GM12878 (cell line): ENCODE data around the gene R3HDM1. TPM values are rescaled to one million over a fixed set of nuclear protein-coding genes. Genes with fewer than 3 reads are reported as not detected.

Experiments used
- ATAC-seq: fragments of 200-7000 bp; cut with Tn5 transposase; 3 replicates; pipeline ENCODE4 v1.9.1; 2020; ENCODE audit warnings: mild to moderate bottlenecking, moderate library complexity
- BruUV-seq: library from RNA; stranded (reverse); fragments of 400-500 nt; replicated peaks from 2 replicates; lab custom pipeline; 2021; lab: Mats Ljungman, UMichigan
- CTCF ChIA-PET: fragments of 300-600 bp; sonication (Branson Sonifier 250); formaldehyde crosslinking; extraction: SDS; loops from one replicate; lab custom pipeline; 2021; ENCODE audit warnings: inconsistent platforms; lab: Yijun Ruan, JAX
- POLR2A ChIA-PET: fragments of 350-600 bp; formaldehyde crosslinking; extraction: SDS; loops from one replicate; lab custom pipeline; 2021; ENCODE audit warnings: inconsistent platforms; lab: Charles Lee
- RAD21 ChIA-PET: fragments of 300-600 bp; sonication (Branson Sonifier 250); formaldehyde crosslinking; loops from one replicate; lab custom pipeline; 2023; ENCODE audit warnings: antibody characterized with exemption; ENCODE audit not compliant: unreplicated experiment; lab: Charles Lee
- SMC1A ChIA-PET: fragments of 300-600 bp; sonication (Branson Sonifier 250); formaldehyde crosslinking; loops from one replicate; lab custom pipeline; 2023; ENCODE audit not compliant: unreplicated experiment, uncharacterized antibody; lab: Charles Lee
- DNase-seq: peaks from one replicate; pipeline ENCODE4 v3.0.0-alpha.2; 2011; ENCODE audit warnings: low read depth, low spot score
- FAIRE-seq: peaks from 3 replicates; lab custom pipeline; 2011; peaks lifted over from hg19 to GRCh38; lab: Jason Lieb, UNC
- H2AFZ ChIP-seq: 2 replicates; pipeline ENCODE4 v1.6.0; 2011; ENCODE audit warnings: low read depth, low read length, control low read depth; ENCODE audit not compliant: control insufficient read depth
- H3K27ac ChIP-seq: 2 replicates; pipeline ENCODE4 v1.5.1; 2011; ENCODE audit warnings: control low read depth; ENCODE audit not compliant: control insufficient read depth, insufficient read depth
- H3K27me3 ChIP-seq, 2 experiments: replicated peaks in 1 of 2; 2 replicates each; pipeline versions ENCODE4 v1.6.0 to v1.6.1; 2011; ENCODE audit warnings: low read length in 1 of 2; ENCODE audit not compliant: control insufficient read depth in 2 of 2, insufficient read depth in 2 of 2
- H3K36me3 ChIP-seq, 2 experiments: 2 replicates each; pipeline ENCODE4 v1.5.1; 2011; ENCODE audit warnings: low read length in 1 of 2; ENCODE audit not compliant: control insufficient read depth in 2 of 2, insufficient read depth in 2 of 2
- H3K4me1 ChIP-seq: 2 replicates; pipeline ENCODE4 v1.6.1; 2011; ENCODE audit warnings: mild to moderate bottlenecking, low read length, moderate library complexity, mixed read lengths; ENCODE audit not compliant: control insufficient read depth, insufficient read depth
- H3K4me2 ChIP-seq: 2 replicates; pipeline ENCODE4 v1.6.0; 2011; ENCODE audit warnings: control low read depth; ENCODE audit not compliant: control insufficient read depth, insufficient read depth
- H3K4me3 ChIP-seq: fragments of 200-600 bp; sonication (generic); 2 replicates; pipeline ENCODE4 v1.5.1; 2016
- H3K79me2 ChIP-seq: 2 replicates; pipeline ENCODE4 v1.6.0; 2011; ENCODE audit warnings: low read length; ENCODE audit not compliant: control insufficient read depth, insufficient read depth
- H3K9ac ChIP-seq: 2 replicates; pipeline ENCODE4 v1.8.0; 2011; ENCODE audit warnings: low read length, control low read depth, mixed read lengths; ENCODE audit not compliant: control insufficient read depth, insufficient read depth
- H3K9me3 ChIP-seq: replicated peaks from 3 replicates; pipeline ENCODE4 v1.5.1; 2011; ENCODE audit warnings: mild to moderate bottlenecking, low read length; ENCODE audit not compliant: control insufficient read depth, insufficient read depth
- H4K20me1 ChIP-seq: 2 replicates; pipeline ENCODE4 v1.6.0; 2011; ENCODE audit not compliant: control insufficient read depth, insufficient read depth
- ASH2L ChIP-seq: fragments of 300-600, 200-600 bp; sonication (generic); IDR thresholded peaks from 2 replicates; pipeline ENCODE4 v1.6.1; 2017; ENCODE audit warnings: low read depth, mild to moderate bottlenecking, borderline replicate concordance
- CBX3 ChIP-seq: fragments of 200-600 bp; sonication (generic); IDR thresholded peaks from 2 replicates; pipeline ENCODE4 v1.6.1; 2016; ENCODE audit warnings: low read depth, borderline replicate concordance
- FOS ChIP-seq: IDR thresholded peaks from 3 replicates; pipeline ENCODE4 v1.6.1; 2011; ENCODE audit warnings: borderline replicate concordance; ENCODE audit not compliant: insufficient read length; ENCODE audit errors: extremely low read depth
- JUNB ChIP-seq: IDR thresholded peaks from 2 replicates; pipeline ENCODE4 v1.6.1; 2016; ENCODE audit warnings: antibody characterized with exemption, mild to moderate bottlenecking
- KAT2A ChIP-seq: conservative IDR thresholded peaks from 2 replicates; pipeline ENCODE4 v1.6.1; 2011; ENCODE audit warnings: low read depth, low read length; ENCODE audit not compliant: control insufficient read depth
- MEF2B ChIP-seq: fragments of 450-650 bp; IDR thresholded peaks from 2 replicates; pipeline ENCODE4 v1.6.1; 2018; ENCODE audit warnings: mild to moderate bottlenecking, moderate library complexity; ENCODE audit not compliant: partially characterized antibody, poor library complexity, severe bottlenecking
- MTA2 ChIP-seq: fragments of 450-650 bp; IDR thresholded peaks from 2 replicates; pipeline ENCODE4 v1.6.1; 2016; ENCODE audit warnings: low read depth, mild to moderate bottlenecking, moderate library complexity
- MTA3 ChIP-seq: IDR thresholded peaks from 2 replicates; pipeline ENCODE4 v1.6.1; 2012; ENCODE audit warnings: low read length, inconsistent platforms, borderline replicate concordance
- NR2F1 ChIP-seq: fragments of 450-650 bp; conservative IDR thresholded peaks from 2 replicates; pipeline ENCODE4 v1.6.1; 2017; ENCODE audit warnings: mild to moderate bottlenecking
- SMAD5 ChIP-seq: IDR thresholded peaks from 2 replicates; pipeline ENCODE4 v1.6.1; 2016; ENCODE audit warnings: antibody characterized with exemption, low read depth
- ZBED1 ChIP-seq: IDR thresholded peaks from 2 replicates; pipeline ENCODE4 v1.6.1; 2016; ENCODE audit warnings: borderline replicate concordance
- WGBS: methylation state at CpG from one replicate; pipeline ENCODE4 v1.1.6; 2016; ENCODE audit warnings: low lambda C conversion rate; ENCODE audit not compliant: insufficient replicate concordance, insufficient coverage; ENCODE audit errors: missing lambda C conversion rate; 5-methylcytosine and 5-hydroxymethylcytosine counted together
- in situ Hi-C: fragments of 300-500 bp; cut with MboI; formaldehyde crosslinking; loops from 9 replicates; pipeline ENCODE4 v1.14.3; 2018; ENCODE audit warnings: mixed read lengths
- intact Hi-C: fragments of 100-400 bp; cut with micrococcal nuclease; formaldehyde crosslinking; loops from one replicate; pipeline ENCODE4 v1.14.2; 2022; ENCODE audit not compliant: unreplicated experiment
- polyA plus RNA-seq, 11 experiments: library from polyadenylated mRNA; depleted of rRNA in 4 of 11; unstranded in 6 of 11; stranded (reverse) in 5 of 11; fragments of >200 nt; fragmentation: Nextera tagmentation in 4 of 11; fragmentation: Illumina TruSeq in 1 of 11; extraction: Ambion mirVana in 4 of 11; extraction: Trizol in 1 of 11; gene quantifications; 1 replicate in 1 of 11; 2 replicates in 10 of 11; pipeline versions ENCODE4 v1.2.1 to v1.2.3, GENCODE V29; 2011 to 2016; ENCODE audit warnings: inconsistent platforms in 2 of 11, missing spikeins in 2 of 11, low read depth in 1 of 11
- total RNA-seq, 4 experiments: library from RNA; depleted of rRNA in 3 of 4; stranded (reverse); fragments of >200 nt in 3 of 4; fragmentation: Illumina TruSeq in 1 of 4; extraction: Trizol in 1 of 4; gene quantifications; 2 replicates each; pipeline versions ENCODE4 v1.2.1 to v1.2.3, GENCODE V29; 2013 to 2021
- TF ChIP-seq, protein P1 (sequence below): fragments of 450-650 bp; IDR thresholded peaks from 2 replicates; pipeline ENCODE4 v1.6.1; 2018; ENCODE audit warnings: mild to moderate bottlenecking, low read depth, moderate library complexity; ENCODE audit not compliant: partially characterized antibody
- TF ChIP-seq, protein P2 (sequence below): IDR thresholded peaks from 2 replicates; pipeline ENCODE4 v1.6.1; 2011; ENCODE audit warnings: low read depth, mild to moderate bottlenecking, low read length, moderate library complexity, borderline replicate concordance; ENCODE audit errors: extremely low read depth
- TF ChIP-seq, protein P3 (sequence below): fragments of 450-650 bp; IDR thresholded peaks from 2 replicates; pipeline ENCODE4 v1.6.1; 2016; ENCODE audit warnings: mild to moderate bottlenecking

The R3HDM1 gene
- total and polyA plus RNA-seq, 10 of the 15 experiments (the other 5 are each of a cell fraction or from before 2014, with no cell fraction given) = 16.8 to 89.6 (median 47.7) TPM

DNA sequence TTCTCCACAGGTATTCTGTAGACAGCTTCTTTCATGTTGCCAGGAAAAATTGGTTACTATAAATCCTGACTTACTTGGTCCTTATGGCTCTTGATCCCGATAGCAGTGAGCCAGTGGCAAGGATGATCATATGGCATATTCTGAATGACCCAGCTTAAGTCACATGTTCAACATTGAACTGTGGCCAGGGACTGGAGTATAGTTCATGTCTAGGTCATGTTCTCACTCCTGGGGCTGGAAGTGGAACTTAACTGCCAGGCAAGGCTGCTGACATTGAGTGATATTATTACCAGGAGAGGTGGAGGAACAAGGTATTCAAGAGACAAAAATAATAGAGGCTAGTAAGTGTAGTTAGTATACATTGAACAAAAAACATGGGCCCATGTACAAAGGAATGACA, 26.2 kb downstream of the R3HDM1 start:
- no peak overlapping the region for H2AFZ ChIP-seq
- no peak for TF ChIP-seq SMAD5
- H4K20me1 ChIP-seq = no peaks in the 10 kb centered on the region
- no peaks in the 10 kb centered on the region for H3K4me1 ChIP-seq
- no peak for DNase-seq
- no peak overlapping the region for H3K4me3 ChIP-seq
- WGBS = 92% methylated on average over 1 of the region's 1 CpG
- no peak for ATAC-seq
- no TSS peak for BruUV-seq
- H3K9ac ChIP-seq = no peak overlapping the region
- H3K27me3 ChIP-seq = no peaks in the 10 kb centered on the region
- peaks cover 21% of the 10 kb centered on the region for H3K79me2 ChIP-seq
- no peak overlapping the region for H3K27ac ChIP-seq
- in situ Hi-C loops = no loop called here
- POLR2A ChIA-PET = interaction anchor here (1.8 kb wide), 1 partner anchor 26 kb away, joined by 7 read pairs; the partner anchor contains the start of genes R3HDM1 and ZRANB3
- H3K4me2 ChIP-seq = no peak overlapping the region
- RAD21 ChIA-PET = no interaction called here
- SMC1A ChIA-PET = no interaction called here
- intact Hi-C loops = no loop called here
- no peak for FAIRE-seq
- CTCF ChIA-PET = interaction anchor here (1.0 kb wide), 1 partner anchor 16 kb away, joined by 4 read pairs; no protein-coding TSS in a partner anchor
- H3K9me3 ChIP-seq = no peaks in the 10 kb centered on the region; the same call in 2 of the 3 replicates
- H3K36me3 ChIP-seq = peaks cover 0 to 7% of the 10 kb centered on the region in 2 experiments; a peak in 1 of 4 replicates

DNA sequence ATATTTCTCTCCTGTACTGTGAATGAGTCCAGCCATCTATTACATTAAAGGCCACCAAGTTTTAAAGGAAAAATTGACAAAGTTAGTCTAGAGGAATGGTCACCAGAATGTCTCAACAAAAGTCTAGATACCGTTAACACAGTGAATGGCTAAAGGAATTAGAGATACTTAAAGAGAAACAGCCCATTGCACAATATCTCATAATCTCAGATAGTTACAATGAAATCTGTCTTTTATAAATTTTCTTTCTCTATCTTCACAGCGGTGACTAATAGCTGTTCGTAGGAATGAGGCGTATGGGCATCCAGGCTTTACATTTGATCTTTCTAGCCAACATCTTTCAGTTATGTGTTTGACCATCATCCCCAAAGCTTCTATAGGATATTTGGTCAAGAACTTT, 30.6 kb downstream of the R3HDM1 start:
- Histone ChIP-seq H3K4me3 (no peak overlapping the region), H3K9me3 (no peaks in the 10 kb centered on the region), H3K79me2 (peaks cover 7% of the 10 kb centered on the region), H2AFZ (no peak overlapping the region), H3K4me2 (no peak overlapping the region), H3K9ac (no peak overlapping the region), H3K36me3 (peaks cover 0 to 5% of the 10 kb centered on the region in 2 experiments; a peak in 1 of 4 replicates), H3K27ac (no peak overlapping the region), H3K4me1 (no peaks in the 10 kb centered on the region), H4K20me1 (no peaks in the 10 kb centered on the region), H3K27me3 (no peaks in the 10 kb centered on the region)
- no peak for FAIRE-seq
- intact Hi-C loops (no loop called here), in situ Hi-C loops (no loop called here)
- no TSS peak for BruUV-seq
- SMC1A ChIA-PET = interaction anchor here (1.2 to 1.3 kb wide), 2 partner anchors 12 to 51 kb away, joined by 3 to 5 read pairs; no protein-coding TSS in a partner anchor
- POLR2A ChIA-PET = interaction anchor here (0.7 kb wide), 1 partner anchor 7 kb away, joined by 3 read pairs; no protein-coding TSS in a partner anchor
- DNase-seq = no peak
- CTCF ChIA-PET = no interaction called here
- WGBS = 99% methylated on average over 4 of the region's 4 CpGs
- no peak for ATAC-seq
- RAD21 ChIA-PET = no interaction called here
- no peak for TF ChIP-seq JUNB
- TF ChIP-seq KAT2A = no peak
- TF ChIP-seq, protein P1, sequence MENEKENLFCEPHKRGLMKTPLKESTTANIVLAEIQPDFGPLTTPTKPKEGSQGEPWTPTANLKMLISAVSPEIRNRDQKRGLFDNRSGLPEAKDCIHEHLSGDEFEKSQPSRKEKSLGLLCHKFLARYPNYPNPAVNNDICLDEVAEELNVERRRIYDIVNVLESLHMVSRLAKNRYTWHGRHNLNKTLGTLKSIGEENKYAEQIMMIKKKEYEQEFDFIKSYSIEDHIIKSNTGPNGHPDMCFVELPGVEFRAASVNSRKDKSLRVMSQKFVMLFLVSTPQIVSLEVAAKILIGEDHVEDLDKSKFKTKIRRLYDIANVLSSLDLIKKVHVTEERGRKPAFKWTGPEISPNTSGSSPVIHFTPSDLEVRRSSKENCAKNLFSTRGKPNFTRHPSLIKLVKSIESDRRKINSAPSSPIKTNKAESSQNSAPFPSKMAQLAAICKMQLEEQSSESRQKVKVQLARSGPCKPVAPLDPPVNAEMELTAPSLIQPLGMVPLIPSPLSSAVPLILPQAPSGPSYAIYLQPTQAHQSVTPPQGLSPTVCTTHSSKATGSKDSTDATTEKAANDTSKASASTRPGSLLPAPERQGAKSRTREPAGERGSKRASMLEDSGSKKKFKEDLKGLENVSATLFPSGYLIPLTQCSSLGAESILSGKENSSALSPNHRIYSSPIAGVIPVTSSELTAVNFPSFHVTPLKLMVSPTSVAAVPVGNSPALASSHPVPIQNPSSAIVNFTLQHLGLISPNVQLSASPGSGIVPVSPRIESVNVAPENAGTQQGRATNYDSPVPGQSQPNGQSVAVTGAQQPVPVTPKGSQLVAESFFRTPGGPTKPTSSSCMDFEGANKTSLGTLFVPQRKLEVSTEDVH = no peak
- no peak for TF ChIP-seq CBX3
- no peak for TF ChIP-seq NR2F1
- TF ChIP-seq, protein P2, sequence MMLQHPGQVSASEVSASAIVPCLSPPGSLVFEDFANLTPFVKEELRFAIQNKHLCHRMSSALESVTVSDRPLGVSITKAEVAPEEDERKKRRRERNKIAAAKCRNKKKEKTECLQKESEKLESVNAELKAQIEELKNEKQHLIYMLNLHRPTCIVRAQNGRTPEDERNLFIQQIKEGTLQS = no peak
- TF ChIP-seq MTA3 = no peak
- no peak for TF ChIP-seq FOS
- TF ChIP-seq, protein P3, sequence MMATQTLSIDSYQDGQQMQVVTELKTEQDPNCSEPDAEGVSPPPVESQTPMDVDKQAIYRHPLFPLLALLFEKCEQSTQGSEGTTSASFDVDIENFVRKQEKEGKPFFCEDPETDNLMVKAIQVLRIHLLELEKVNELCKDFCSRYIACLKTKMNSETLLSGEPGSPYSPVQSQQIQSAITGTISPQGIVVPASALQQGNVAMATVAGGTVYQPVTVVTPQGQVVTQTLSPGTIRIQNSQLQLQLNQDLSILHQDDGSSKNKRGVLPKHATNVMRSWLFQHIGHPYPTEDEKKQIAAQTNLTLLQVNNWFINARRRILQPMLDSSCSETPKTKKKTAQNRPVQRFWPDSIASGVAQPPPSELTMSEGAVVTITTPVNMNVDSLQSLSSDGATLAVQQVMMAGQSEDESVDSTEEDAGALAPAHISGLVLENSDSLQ = no peak
- no peak for TF ChIP-seq MEF2B
- TF ChIP-seq ZBED1 = no peak
- TF ChIP-seq MTA2 = no peak
- no peak for TF ChIP-seq ASH2L
